Raji (cell line): ENCODE results near the gene CDC73.

Source experiments
- POLR2A ChIP-seq: IDR thresholded peaks from 2 replicates; pipeline ENCODE4 v1.6.1; 2011; ENCODE audit warnings: low read depth, low read length, control low read depth; ENCODE audit not compliant: insufficient read depth

CDC73 gene

GRCh38 chr1:193222056-193222615 is 100.3 kb downstream of the CDC73 start:
- no peak for TF ChIP-seq POLR2A

GRCh38 chr1:193229136-193229535 is 107.3 kb downstream of the CDC73 start:
- TF ChIP-seq POLR2A = no peak

- TF ChIP-seq POLR2A = no peak
These were observed 112.7 kb downstream of the CDC73 start for GRCh38 chr1:193234530-193234929.

GRCh38 chr1:193237381-193237978 is 115.6 kb downstream of the CDC73 start:
- no peak for TF ChIP-seq POLR2A

GRCh38 chr1:193240609-193241008 is 118.8 kb downstream of the CDC73 start:
- TF ChIP-seq POLR2A = no peak

DNA sequence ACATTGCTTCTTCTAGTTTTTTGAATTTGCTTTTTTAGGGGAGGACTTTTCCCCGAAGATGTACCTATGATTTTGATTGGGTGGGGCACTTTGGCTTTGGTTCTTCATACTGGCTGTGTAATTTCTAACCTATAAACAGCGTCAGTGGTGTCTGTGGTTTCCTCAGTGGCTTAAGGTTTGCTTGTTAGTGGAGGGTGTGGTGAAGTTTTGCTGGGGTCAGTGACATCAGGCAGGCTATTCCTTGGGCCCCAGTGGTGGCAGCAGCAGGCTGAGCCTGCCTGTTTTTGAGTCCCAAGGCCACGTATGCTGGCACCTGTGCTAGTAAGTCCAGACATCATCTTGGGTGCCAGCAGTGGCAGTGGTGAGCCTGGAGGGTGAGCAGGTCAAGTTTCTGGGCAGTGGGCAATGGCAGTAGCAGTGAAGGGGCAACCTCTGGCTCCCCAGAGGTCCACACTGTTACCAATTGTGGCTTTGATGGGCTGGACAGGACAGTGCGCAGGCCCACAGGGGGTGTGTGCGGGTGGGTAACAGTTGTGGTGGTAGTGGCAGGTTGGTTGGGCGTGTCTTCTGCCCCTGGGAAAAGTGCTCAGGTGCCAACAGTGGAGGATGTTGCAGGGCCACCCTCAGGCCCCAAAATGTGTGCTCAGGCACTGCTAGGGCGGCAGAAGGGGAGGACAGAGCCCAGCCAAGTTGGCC is 119.4 kb downstream of the CDC73 start:
- TF ChIP-seq POLR2A = no peak

- no peak for TF ChIP-seq POLR2A
These were observed 120.2 kb downstream of the CDC73 start for GRCh38 chr1:193242000-193242399.

DNA sequence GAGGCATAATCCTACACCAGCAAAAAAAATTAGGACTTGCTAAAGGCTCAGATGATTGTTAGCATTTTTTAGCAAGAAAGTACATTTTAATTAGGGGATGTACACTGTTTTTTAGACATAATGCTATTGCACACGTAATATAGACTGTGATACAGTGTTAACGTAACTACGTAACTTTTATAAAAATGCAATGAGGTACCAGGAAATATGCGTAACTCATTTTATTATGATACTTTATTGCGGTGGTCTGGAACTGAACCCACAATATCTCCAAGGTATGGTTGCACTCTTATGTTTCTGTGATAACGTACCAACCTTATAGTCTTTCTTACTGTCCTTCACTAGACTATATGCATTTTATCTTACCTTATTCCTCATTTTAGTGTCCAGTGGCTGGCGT is 127.4 kb downstream of the CDC73 start:
- no peak for TF ChIP-seq POLR2A

- no peak for TF ChIP-seq POLR2A
These were observed 130.1 kb downstream of the CDC73 start for GRCh38 chr1:193251950-193252349.

DNA sequence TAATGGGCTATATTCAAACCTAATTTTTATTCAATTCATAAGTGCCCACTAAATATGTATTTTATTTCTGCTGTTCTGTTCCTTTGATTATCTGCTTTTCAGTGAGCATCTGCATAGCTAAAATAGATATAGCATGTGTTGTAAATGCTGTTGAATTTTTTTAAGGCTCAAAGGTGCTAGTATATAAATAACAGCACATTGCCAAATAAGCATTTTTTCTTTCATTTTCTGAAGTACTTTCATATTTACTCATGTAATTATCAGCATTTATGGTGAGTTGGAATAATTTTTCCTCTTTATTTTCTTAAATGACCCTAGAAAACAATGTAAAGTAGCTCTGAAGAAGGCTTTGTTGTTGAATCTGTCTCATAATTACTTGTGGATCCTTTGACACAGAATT is 134.2 kb downstream of the CDC73 start:
- no peak for TF ChIP-seq POLR2A

DNA sequence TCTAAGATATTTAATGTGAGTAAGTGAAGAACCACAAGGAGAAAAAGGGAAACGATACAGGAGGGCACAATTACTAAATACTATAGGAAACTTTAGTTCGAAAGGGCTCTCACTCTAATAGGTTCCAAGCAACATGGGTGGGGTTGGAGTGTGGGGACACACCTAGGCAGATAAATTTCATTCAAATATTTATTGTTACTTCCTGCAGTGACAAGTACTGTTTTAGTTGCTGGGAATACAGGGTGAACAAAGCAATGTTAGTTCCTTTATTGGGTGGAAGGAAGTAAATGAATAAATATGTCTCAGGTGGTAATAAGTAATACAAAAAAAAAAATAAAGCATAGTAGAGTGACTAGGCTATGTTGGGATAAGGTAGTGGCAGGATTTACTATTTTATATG is 137.8 kb downstream of the CDC73 start:
- TF ChIP-seq POLR2A = no peak

- TF ChIP-seq POLR2A = no peak
These were observed 138.4 kb downstream of the CDC73 start for GRCh38 chr1:193260056-193260745.

- TF ChIP-seq POLR2A = no peak
These were observed 139.1 kb downstream of the CDC73 start for GRCh38 chr1:193260896-193261295.

DNA sequence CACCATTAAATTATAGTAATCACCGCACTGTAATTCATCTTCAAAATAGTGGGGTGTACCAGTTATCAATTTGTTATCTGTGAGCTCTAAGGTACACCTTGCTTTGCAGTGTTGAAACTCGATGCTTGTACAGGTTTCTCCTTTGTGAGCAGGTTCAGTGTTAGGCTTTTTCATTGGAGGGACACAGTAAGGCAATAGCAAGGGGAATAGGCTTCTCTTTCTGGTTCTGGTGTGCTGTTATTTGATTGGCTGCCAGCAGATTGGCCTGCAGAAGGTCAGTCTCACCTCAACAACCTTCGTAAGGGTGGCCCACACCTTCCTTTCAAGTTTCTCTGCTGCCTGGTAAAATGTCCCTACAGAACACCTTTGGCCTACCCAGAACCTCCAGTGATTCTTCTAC is 140.8 kb downstream of the CDC73 start:
- TF ChIP-seq POLR2A = no peak

DNA sequence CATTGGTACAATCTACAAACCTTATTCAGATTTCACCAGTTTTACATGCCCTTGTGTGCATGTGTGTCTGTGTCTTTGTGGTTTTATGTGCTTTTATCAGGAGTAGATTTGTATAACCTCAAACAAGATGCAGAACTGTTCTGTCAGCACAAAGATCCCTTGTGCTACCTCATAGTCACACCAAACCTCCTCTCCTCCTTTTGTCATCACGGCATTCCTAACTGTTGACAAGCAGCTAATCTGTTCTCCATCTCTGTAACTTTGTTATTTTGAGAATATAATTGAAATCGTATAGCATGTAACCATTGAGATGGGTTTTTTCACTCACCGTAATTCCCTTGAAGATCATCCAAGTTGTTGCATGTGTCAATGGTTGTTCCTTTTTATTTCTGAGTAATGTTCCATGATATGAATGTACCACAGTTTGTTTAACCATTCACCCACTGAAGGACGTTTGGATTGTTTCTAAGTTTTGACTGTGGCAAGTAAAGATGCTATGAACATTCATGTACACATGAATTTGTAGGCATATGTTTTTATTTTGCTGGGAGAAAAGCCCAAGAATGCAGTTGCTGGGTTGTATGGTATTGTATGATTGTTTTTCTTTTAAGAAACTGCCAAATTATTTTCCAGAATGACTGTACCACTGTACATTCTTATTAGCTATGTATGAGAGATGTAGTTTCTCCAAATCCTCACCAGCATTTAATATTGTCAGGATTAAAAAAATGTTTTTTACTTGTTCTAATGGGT is 142.7 kb downstream of the CDC73 start:
- TF ChIP-seq POLR2A = no peak
